ENCODE results near the gene RNLS.

RNLS gene

DNA sequence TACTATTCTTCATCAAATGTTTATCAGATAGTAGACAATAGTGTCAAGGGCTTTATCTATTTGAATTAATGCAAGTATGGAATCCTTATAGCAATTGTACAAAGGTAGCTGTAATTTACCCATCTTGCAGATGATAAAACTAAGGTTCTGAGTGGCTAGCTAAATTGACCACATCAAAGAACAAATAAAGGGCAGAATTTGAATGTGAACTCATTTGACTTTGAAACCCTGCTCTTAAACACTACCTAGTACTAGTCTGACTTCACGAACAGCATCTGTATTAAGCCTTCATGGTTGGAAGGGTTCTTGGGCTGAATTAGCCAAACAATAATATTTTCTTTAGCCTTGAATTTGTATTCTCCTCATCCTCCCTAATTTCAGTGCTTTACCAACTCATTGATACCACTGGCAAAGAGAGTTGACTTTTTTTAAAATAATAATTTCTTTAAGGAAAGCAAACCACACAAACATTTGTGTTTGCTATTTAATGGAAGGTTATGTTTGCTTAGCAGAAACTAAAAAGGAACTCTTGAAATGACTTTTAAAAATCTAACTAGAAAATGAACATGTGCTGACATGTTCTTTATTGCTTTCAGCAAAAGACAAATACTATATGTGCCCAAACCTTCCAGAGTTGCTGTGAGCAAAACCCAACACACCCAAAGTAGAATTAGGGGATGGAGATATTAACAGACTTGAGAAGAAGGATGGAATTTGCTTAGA is 322.6 kb downstream of the RNLS start:
- Histone ChIP-seq H3K4me2 (ENCODE audit: low read depth, low read length, poor library complexity, severe bottlenecking) (no peak overlapping the region), H3K9ac (ENCODE audit: low read length) (no peak overlapping the region), H3K9me2 (replicated peaks; ENCODE audit: insufficient read depth, low read length) (no peaks in the 10 kb centered on the region), H3K27ac (ENCODE audit: low read depth, low read length) (peak overlapping the region; percentile 16; the same call in 1 of the 2 replicates), H3K4me3 (ENCODE audit: insufficient read depth, low read length, poor library complexity, severe bottlenecking) (no peak overlapping the region), H4K20me1 (ENCODE audit: low read depth, low read length) (no peaks in the 10 kb centered on the region), H3K9me3 (ENCODE audit: insufficient read depth, low read length) (no peaks in the 10 kb centered on the region), H2AFZ (ENCODE audit: low read depth, low read length, severe bottlenecking) (no peak overlapping the region), H3K36me3 (ENCODE audit: low read length) (no peaks in the 10 kb centered on the region), H3K79me2 (ENCODE audit: insufficient read depth, low read length) (no peaks in the 10 kb centered on the region), H3K27me3 (ENCODE audit: low read length) (no peaks in the 10 kb centered on the region), H3F3A (ENCODE audit: insufficient read depth) (no peaks in the 10 kb centered on the region)
- no peak for TF ChIP-seq EZH2phosphoT487 (conservative IDR thresholded peaks at IDR 0.05; ENCODE audit: low read length)
- TF ChIP-seq, protein P1, sequence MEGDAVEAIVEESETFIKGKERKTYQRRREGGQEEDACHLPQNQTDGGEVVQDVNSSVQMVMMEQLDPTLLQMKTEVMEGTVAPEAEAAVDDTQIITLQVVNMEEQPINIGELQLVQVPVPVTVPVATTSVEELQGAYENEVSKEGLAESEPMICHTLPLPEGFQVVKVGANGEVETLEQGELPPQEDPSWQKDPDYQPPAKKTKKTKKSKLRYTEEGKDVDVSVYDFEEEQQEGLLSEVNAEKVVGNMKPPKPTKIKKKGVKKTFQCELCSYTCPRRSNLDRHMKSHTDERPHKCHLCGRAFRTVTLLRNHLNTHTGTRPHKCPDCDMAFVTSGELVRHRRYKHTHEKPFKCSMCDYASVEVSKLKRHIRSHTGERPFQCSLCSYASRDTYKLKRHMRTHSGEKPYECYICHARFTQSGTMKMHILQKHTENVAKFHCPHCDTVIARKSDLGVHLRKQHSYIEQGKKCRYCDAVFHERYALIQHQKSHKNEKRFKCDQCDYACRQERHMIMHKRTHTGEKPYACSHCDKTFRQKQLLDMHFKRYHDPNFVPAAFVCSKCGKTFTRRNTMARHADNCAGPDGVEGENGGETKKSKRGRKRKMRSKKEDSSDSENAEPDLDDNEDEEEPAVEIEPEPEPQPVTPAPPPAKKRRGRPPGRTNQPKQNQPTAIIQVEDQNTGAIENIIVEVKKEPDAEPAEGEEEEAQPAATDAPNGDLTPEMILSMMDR (IDR thresholded peaks at IDR 0.05; ENCODE audit: insufficient read depth, low read length, poor library complexity, severe bottlenecking): no peak

DNA sequence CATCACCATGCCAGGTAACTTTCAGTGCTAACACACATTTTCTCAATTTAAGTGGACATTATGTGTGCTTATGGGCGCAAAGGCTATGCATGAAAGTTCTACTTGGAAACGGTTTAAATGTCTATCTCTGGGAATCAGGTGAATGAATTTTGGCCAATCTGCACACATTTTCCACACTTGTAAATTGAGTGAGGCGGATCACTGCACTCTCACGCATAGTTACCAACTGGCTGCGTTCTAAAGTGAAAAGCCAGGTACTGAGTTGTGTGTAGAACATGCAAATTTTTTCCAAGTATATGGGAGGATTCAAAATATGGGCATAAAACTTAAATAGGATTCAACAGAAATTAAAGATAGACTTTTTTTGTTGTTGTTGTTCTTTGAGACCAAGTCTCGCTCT is 323.7 kb downstream of the RNLS start:
- Histone ChIP-seq H3K4me3 (ENCODE audit: insufficient read depth, low read length, poor library complexity, severe bottlenecking) (no peak overlapping the region), H3K79me2 (ENCODE audit: insufficient read depth, low read length) (no peaks in the 10 kb centered on the region), H3K27ac (ENCODE audit: low read depth, low read length) (no peak overlapping the region), H2AFZ (ENCODE audit: low read depth, low read length, severe bottlenecking) (no peak overlapping the region), H3K9me3 (ENCODE audit: insufficient read depth, low read length) (no peaks in the 10 kb centered on the region), H3K36me3 (ENCODE audit: low read length) (no peaks in the 10 kb centered on the region), H3K27me3 (ENCODE audit: low read length) (no peaks in the 10 kb centered on the region), H3F3A (ENCODE audit: insufficient read depth) (no peaks in the 10 kb centered on the region), H4K20me1 (ENCODE audit: low read depth, low read length) (no peaks in the 10 kb centered on the region), H3K9me2 (replicated peaks; ENCODE audit: insufficient read depth, low read length) (no peaks in the 10 kb centered on the region), H3K9ac (ENCODE audit: low read length) (no peak overlapping the region), H3K4me2 (ENCODE audit: low read depth, low read length, poor library complexity, severe bottlenecking) (no peak overlapping the region)
- TF ChIP-seq, protein P1 (IDR thresholded peaks at IDR 0.05; ENCODE audit: insufficient read depth, low read length, poor library complexity, severe bottlenecking): no peak
- no peak for TF ChIP-seq EZH2phosphoT487 (conservative IDR thresholded peaks at IDR 0.05; ENCODE audit: low read length)

DNA sequence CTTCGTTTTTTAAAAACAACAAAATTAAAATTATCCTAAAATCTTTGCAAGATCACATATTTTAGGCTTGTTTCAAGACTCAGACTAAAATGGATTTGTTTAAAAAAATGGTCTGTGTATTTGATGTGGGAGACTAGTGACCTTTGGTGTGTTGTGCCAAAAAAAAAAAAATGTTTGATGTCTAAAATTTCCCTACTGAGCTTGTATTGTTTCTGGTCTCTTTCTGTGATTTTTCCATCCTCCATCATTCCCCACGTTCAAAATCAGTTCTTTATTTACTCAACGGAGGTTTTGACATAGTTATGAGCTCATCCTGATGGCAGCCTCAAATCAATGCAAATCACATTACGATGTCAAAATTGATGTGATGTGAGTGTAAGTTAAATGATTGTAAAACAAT is 326.2 kb downstream of the RNLS start:
- no peak overlapping the region for H3K4me2 ChIP-seq (ENCODE audit: low read depth, low read length, poor library complexity, severe bottlenecking)
- no peak overlapping the region for H3K9ac ChIP-seq (ENCODE audit: low read length)
- H3F3A ChIP-seq (ENCODE audit: insufficient read depth): no peaks in the 10 kb centered on the region
- no peaks in the 10 kb centered on the region for H4K20me1 ChIP-seq (ENCODE audit: low read depth, low read length)
- no peaks in the 10 kb centered on the region for H3K9me3 ChIP-seq (ENCODE audit: insufficient read depth, low read length)
- no peaks in the 10 kb centered on the region for H3K36me3 ChIP-seq (ENCODE audit: low read length)
- no peak overlapping the region for H2AFZ ChIP-seq (ENCODE audit: low read depth, low read length, severe bottlenecking)
- H3K4me3 ChIP-seq (ENCODE audit: insufficient read depth, low read length, poor library complexity, severe bottlenecking): no peak overlapping the region
- no peaks in the 10 kb centered on the region for H3K9me2 ChIP-seq (replicated peaks; ENCODE audit: insufficient read depth, low read length)
- TF ChIP-seq EZH2phosphoT487 (conservative IDR thresholded peaks at IDR 0.05; ENCODE audit: low read length): no peak
- TF ChIP-seq, protein P1 (IDR thresholded peaks at IDR 0.05; ENCODE audit: insufficient read depth, low read length, poor library complexity, severe bottlenecking): no peak
- no peaks in the 10 kb centered on the region for H3K27me3 ChIP-seq (ENCODE audit: low read length)
- no peak overlapping the region for H3K27ac ChIP-seq (ENCODE audit: low read depth, low read length)
- H3K79me2 ChIP-seq (ENCODE audit: insufficient read depth, low read length): no peaks in the 10 kb centered on the region
